Astrocyte (in vitro differentiated cells and primary cell): ENCODE data around the gene CDH13. TPM values are rescaled to one million over a fixed set of nuclear protein-coding genes. Genes with fewer than 3 reads are reported as not detected.

ENCODE experiments used
- DNase-seq: peaks from one replicate; pipeline ENCODE4 v3.0.0-alpha.2; 2010; ENCODE audit warnings: low read depth
- FAIRE-seq: peaks from 2 replicates; lab custom pipeline; 2011; peaks lifted over from hg19 to GRCh38; lab: Jason Lieb, UNC
- H2AFZ ChIP-seq: 2 replicates; pipeline ENCODE4 v1.6.0; 2012; ENCODE audit warnings: low read depth, low read length, inconsistent platforms
- H3K27ac ChIP-seq: 2 replicates; pipeline ENCODE4 v1.5.1; 2011; ENCODE audit warnings: low read depth, low read length, inconsistent platforms
- H3K27me3 ChIP-seq: 2 replicates; pipeline ENCODE4 v1.6.0; 2011; ENCODE audit warnings: low read length, inconsistent platforms; ENCODE audit not compliant: insufficient read depth
- H3K36me3 ChIP-seq: 2 replicates; pipeline ENCODE4 v1.5.1; 2011; ENCODE audit warnings: low read length, inconsistent platforms; ENCODE audit not compliant: insufficient read depth
- H3K4me1 ChIP-seq: 2 replicates; pipeline ENCODE4 v1.5.1; 2011; ENCODE audit warnings: low read length, inconsistent platforms; ENCODE audit not compliant: insufficient read depth
- H3K4me2 ChIP-seq: 2 replicates; pipeline ENCODE4 v1.6.0; 2012; ENCODE audit warnings: low read length, inconsistent platforms
- H3K4me3 ChIP-seq: 2 replicates; pipeline ENCODE4 v1.5.1; 2011; ENCODE audit warnings: low read depth, mild to moderate bottlenecking, low read length, inconsistent platforms; ENCODE audit not compliant: insufficient read depth
- H3K79me2 ChIP-seq: 2 replicates; pipeline ENCODE4 v1.6.0; 2012; ENCODE audit warnings: mild to moderate bottlenecking, low read length, inconsistent platforms; ENCODE audit not compliant: insufficient read depth
- H3K9ac ChIP-seq: 2 replicates; pipeline ENCODE4 v1.6.0; 2012; ENCODE audit warnings: mild to moderate bottlenecking, low read length, inconsistent platforms
- H3K9me3 ChIP-seq: 2 replicates; pipeline ENCODE4 v1.5.1; 2012; ENCODE audit warnings: low read depth, mild to moderate bottlenecking, low read length, inconsistent platforms; ENCODE audit not compliant: insufficient read depth
- H4K20me1 ChIP-seq: 2 replicates; pipeline ENCODE4 v1.6.0; 2012; ENCODE audit warnings: low read length, inconsistent platforms; ENCODE audit not compliant: insufficient read depth
- H3K27ac Mint-ChIP-seq: one replicate; pipeline ENCODE4 v1.8.0; 2021; ENCODE audit warnings: mild to moderate bottlenecking, mixed read lengths; ENCODE audit not compliant: unreplicated experiment
- H3K27me3 Mint-ChIP-seq: one replicate; pipeline ENCODE4 v1.8.0; 2021; ENCODE audit warnings: low read depth, mixed read lengths; ENCODE audit not compliant: unreplicated experiment
- H3K36me3 Mint-ChIP-seq: one replicate; pipeline ENCODE4 v1.8.0; 2021; ENCODE audit warnings: low read depth, mixed read lengths; ENCODE audit not compliant: unreplicated experiment
- H3K4me1 Mint-ChIP-seq: one replicate; pipeline ENCODE4 v1.8.0; 2021; ENCODE audit warnings: low read depth, mixed read lengths; ENCODE audit not compliant: unreplicated experiment
- H3K4me3 Mint-ChIP-seq: one replicate; pipeline ENCODE4 v1.8.0; 2021; ENCODE audit warnings: mild to moderate bottlenecking, moderate library complexity, mixed read lengths; ENCODE audit not compliant: unreplicated experiment
- H3K9me3 Mint-ChIP-seq: one replicate; pipeline ENCODE4 v1.8.0; 2021; ENCODE audit warnings: mild to moderate bottlenecking, mixed read lengths; ENCODE audit not compliant: unreplicated experiment
- EZH2 ChIP-seq: IDR thresholded peaks from 2 replicates; pipeline ENCODE4 v1.6.1; 2012; ENCODE audit warnings: mild to moderate bottlenecking, low read length, inconsistent platforms; ENCODE audit not compliant: insufficient read depth
- total RNA-seq: library from RNA; stranded (reverse); gene quantifications from 2 replicates; pipeline ENCODE4 v1.2.1, GENCODE V29; 2021
- TF ChIP-seq, protein P1 (sequence below): IDR thresholded peaks from 2 replicates; pipeline ENCODE4 v1.5.1; 2011; ENCODE audit warnings: low read depth, mild to moderate bottlenecking, inconsistent platforms, low read length, moderate library complexity; ENCODE audit not compliant: insufficient read depth

CDH13 gene
- total RNA-seq, 1 donor from 2014 or later, result 41.7 TPM

GRCh38 chr16:82758904-82759303, 132.1 kb downstream of the CDH13 start:
- peaks cover 40% of the 10 kb centered on the region for H3K4me1 ChIP-seq
- Mint-ChIP-seq H3K9me3 (no peaks in the 10 kb centered on the region), H3K36me3 (no peaks in the 10 kb centered on the region), H3K4me3 (no peak overlapping the region), H3K27ac (no peak overlapping the region), H3K27me3 (peaks cover under 1% of the 10 kb centered on the region), H3K4me1 (peaks cover 7% of the 10 kb centered on the region)
- no peak overlapping the region for H3K27ac ChIP-seq
- peak overlapping the region; percentile 16 for H3K4me2 ChIP-seq
- no peak overlapping the region for H3K9ac ChIP-seq
- TF ChIP-seq EZH2, result no peak
- TF ChIP-seq, protein P1, sequence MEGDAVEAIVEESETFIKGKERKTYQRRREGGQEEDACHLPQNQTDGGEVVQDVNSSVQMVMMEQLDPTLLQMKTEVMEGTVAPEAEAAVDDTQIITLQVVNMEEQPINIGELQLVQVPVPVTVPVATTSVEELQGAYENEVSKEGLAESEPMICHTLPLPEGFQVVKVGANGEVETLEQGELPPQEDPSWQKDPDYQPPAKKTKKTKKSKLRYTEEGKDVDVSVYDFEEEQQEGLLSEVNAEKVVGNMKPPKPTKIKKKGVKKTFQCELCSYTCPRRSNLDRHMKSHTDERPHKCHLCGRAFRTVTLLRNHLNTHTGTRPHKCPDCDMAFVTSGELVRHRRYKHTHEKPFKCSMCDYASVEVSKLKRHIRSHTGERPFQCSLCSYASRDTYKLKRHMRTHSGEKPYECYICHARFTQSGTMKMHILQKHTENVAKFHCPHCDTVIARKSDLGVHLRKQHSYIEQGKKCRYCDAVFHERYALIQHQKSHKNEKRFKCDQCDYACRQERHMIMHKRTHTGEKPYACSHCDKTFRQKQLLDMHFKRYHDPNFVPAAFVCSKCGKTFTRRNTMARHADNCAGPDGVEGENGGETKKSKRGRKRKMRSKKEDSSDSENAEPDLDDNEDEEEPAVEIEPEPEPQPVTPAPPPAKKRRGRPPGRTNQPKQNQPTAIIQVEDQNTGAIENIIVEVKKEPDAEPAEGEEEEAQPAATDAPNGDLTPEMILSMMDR, result no peak
- no peaks in the 10 kb centered on the region for H3K9me3 ChIP-seq
- no peaks in the 10 kb centered on the region for H3K36me3 ChIP-seq
- DNase-seq (no peak), FAIRE-seq (no peak)
- no peaks in the 10 kb centered on the region for H4K20me1 ChIP-seq
- no peaks in the 10 kb centered on the region for H3K27me3 ChIP-seq
- H2AFZ ChIP-seq, result no peak overlapping the region
- peaks cover 22% of the 10 kb centered on the region for H3K79me2 ChIP-seq
- no peak overlapping the region for H3K4me3 ChIP-seq

- Histone ChIP-seq H3K27ac (peak overlapping the region; percentile 1), H4K20me1 (no peaks in the 10 kb centered on the region), H3K9me3 (no peaks in the 10 kb centered on the region), H2AFZ (no peak overlapping the region), H3K36me3 (no peaks in the 10 kb centered on the region), H3K4me2 (peak overlapping the region; percentile 51), H3K4me3 (no peak overlapping the region), H3K79me2 (peaks cover 18% of the 10 kb centered on the region), H3K27me3 (no peaks in the 10 kb centered on the region), H3K9ac (no peak overlapping the region), H3K4me1 (peaks cover 25% of the 10 kb centered on the region)
- no peak overlapping the region for H3K27ac Mint-ChIP-seq
- DNase-seq (peak; percentile 61), FAIRE-seq (peak; percentile 43)
- no peak overlapping the region for H3K4me3 Mint-ChIP-seq
- H3K36me3 Mint-ChIP-seq, result no peaks in the 10 kb centered on the region
- H3K4me1 Mint-ChIP-seq, result peaks cover 1% of the 10 kb centered on the region
- no peaks in the 10 kb centered on the region for H3K9me3 Mint-ChIP-seq
- H3K27me3 Mint-ChIP-seq, result peaks cover 4% of the 10 kb centered on the region
- TF ChIP-seq, protein P1, result no peak
- no peak for TF ChIP-seq EZH2
Observed at GRCh38 chr16:82761236-82761635, 134.5 kb downstream of the CDH13 start.

GRCh38 chr16:82761858-82762257, 135.1 kb downstream of the CDH13 start:
- Mint-ChIP-seq H3K9me3 (no peaks in the 10 kb centered on the region), H3K36me3 (no peaks in the 10 kb centered on the region), H3K27ac (no peak overlapping the region), H3K27me3 (peaks cover 4% of the 10 kb centered on the region), H3K4me3 (no peak overlapping the region), H3K4me1 (peaks cover 1% of the 10 kb centered on the region)
- Histone ChIP-seq H3K4me3 (peak overlapping the region; percentile 5), H3K4me2 (peak overlapping the region; percentile 51), H3K79me2 (peaks cover 18% of the 10 kb centered on the region), H3K27ac (no peak overlapping the region), H3K9ac (no peak overlapping the region), H4K20me1 (no peaks in the 10 kb centered on the region), H3K36me3 (no peaks in the 10 kb centered on the region), H3K27me3 (no peaks in the 10 kb centered on the region), H2AFZ (no peak overlapping the region), H3K4me1 (peaks cover 19% of the 10 kb centered on the region), H3K9me3 (no peaks in the 10 kb centered on the region)
- no peak for FAIRE-seq
- peak; percentile 35 for DNase-seq
- TF ChIP-seq, protein P1, result no peak
- no peak for TF ChIP-seq EZH2
